ENCODE measurements around the gene SMPD4.
"Not testable (repeated sequence)": the region's sequence is repeated elsewhere in the genome, so short reads cannot be mapped to it uniquely, and the experiment has no call there.

The SMPD4 gene

DNA sequence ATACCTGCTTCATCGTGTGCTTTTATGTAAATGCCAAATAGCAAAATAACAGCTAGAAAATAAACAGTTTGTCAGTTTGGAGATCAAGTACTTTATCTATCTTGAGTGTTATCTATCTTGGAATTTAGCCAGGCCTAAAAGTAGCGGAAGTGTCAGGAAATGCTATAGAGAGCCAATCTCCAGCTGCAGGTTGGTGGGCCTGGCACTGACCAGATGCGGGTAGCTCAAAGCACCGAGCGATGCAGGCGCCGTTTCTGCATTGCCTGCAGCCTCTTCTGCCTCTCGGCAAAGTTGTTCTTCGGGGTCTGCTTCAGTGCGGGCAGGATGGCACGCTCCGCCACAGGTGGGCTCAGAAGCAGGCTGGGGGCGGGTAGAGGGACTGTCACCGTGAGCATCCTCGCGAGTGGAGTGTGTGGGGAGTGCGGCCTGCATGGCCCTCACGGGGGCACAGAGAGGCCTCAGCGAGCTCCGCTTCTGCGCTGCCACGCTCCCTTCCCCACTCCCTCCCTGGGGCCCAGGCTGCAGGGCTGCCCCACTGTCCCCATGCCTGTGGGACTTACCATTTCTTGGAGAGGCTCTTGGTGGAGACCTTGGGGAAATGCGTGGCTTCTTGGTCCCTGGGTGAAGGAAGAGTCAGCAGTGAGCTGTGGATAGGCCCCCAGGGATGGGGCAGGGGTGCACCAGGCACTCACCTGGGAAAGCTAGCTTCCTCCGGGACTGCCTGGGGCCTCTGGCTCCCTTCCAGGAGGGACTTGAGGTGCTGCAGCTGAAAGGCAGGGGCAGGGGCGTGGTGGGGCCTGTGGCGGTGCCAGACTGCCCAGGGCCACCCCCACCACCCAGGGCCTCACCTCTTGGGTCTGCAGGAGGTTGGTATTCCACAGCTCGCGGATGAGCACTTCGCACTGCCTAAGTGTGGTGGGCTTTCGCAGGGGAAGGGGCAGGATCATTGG is 41.8 kb downstream of the SMPD4 start:
- not testable (repeated sequence) for DNase-seq

DNA sequence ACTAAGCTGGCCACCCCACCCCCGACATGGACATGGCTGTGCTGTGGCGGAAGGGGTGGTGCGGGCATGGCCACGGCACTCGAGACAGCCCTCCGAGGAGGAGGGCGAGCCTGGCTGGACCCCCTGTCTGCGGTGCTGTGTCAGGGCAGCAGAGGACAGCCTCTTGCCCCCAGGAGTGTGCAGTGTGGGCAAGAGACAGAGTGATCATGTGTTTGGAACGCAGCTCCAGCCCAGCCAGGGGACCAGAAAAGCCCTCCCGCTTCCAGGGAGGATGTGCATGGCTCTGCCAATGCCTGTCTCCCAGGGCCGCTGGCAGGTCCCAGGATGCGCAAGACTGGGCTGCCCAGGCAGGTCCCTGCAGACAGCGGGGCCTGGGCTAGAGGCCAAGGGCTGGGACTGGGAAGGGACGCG is 42.6 kb downstream of the SMPD4 start:
- not testable (repeated sequence) for DNase-seq

GRCh38 chr2:130138326-130138725 is 43.1 kb downstream of the SMPD4 start:
- not testable (repeated sequence) for DNase-seq

- not testable (repeated sequence) for DNase-seq
These were observed 44.3 kb downstream of the SMPD4 start for GRCh38 chr2:130137118-130137517.

DNA sequence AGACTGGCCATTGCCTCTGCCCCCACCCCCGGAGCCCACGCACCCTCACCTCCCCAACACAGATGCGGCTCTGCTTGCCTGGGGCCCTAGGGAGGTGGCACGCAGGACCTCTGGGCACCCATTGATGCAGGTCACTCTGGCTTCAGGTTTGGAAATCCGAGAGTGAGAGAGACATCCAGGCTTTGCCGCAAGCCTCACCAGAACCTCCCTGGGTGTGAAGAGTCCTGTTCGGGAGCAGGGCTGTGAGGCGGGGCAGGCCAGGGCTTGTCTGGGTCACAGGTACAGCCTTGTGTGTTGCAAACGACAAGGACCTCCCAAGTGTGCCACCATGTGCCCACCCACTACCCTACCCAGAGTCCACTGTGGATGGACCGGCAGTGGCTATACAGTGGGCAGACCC is 44.9 kb downstream of the SMPD4 start:
- not testable (repeated sequence) for DNase-seq

GRCh38 chr2:130135692-130136541 is 45.5 kb downstream of the SMPD4 start:
- no peak for DNase-seq

DNA sequence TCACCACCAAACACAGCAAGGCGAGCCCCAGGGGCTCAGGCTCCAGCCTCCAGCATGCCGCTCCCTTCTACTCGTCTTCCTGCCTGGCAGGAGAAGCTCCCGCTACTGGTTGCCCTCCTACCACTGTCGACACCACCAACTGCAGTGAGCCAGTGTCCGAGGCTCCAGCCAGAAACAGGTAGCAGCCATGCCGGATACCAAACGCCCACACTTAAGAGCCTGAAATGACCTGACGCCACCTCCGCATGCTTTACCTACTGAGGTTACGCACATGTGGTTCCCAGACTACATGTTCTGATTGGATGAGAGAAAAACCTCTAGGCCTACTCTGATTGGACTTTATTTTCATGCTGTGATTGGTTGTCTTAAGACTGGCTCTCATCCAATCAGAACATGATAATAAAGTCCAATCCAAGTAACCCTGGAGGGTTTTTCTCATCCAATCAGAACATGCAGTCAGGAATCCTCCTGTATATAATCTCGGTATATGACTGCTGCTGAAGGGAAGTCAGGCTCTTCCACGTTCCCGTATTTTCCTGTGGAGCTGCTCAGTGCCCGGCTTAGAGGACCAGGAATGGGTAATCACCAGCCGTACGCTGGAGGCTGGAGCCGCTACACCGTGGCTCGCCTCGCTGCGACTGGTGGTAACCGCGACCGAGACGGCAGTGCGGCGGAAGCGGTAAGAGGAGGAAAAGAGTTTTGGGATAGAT is 52.1 kb downstream of the SMPD4 start, which contains the start of gene POTEF:
TSS of gene POTEF (minus strand) at position 103 of the 710 bp plus-strand sequence. CDS start 8,707 bp downstream, outside the sequence.
- not testable (repeated sequence) for DNase-seq

DNA sequence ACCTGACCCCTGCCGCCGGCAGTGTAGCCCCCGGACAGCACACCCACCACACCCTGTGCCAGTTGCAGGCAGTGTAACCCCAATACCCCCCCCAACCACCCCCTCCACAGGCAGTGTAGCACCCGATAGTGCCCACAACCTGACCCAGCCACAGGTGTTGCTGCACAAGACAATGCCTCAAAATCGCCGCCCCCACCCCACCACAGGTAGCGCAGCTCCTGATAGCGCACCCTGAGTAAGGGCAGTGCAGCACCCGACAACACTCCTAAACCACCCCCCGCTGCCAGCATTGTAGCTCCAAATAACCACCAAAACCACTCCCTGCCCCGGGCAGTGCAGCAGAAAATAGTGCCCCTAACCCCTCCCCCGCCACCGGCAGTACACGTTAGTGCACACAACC is 52.9 kb downstream of the SMPD4 start:
- DNase-seq: not testable (repeated sequence)

DNA sequence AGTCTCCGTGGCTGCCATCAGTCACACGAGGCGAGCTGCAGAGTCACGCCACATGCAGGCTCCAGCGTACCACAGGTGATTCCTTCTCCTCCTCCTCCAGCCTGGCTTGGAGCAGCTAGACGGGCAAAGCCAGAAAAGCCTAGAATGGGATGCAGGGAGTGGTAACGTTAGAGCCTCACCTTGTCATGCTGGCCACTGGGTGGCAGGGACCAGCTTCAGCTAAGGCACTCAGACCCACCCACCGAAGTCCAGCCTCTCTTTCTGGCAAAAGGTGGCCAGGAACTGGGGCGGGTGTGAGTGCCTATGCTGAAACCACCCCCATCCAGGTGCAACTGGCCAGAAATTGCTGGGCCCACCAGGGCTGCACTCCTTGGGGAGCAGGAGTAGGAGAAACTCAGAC is 53.7 kb downstream of the SMPD4 start:
- not testable (repeated sequence) for DNase-seq

GRCh38 chr2:130120924-130121323 is 60.5 kb downstream of the SMPD4 start:
- DNase-seq: not testable (repeated sequence)

DNA sequence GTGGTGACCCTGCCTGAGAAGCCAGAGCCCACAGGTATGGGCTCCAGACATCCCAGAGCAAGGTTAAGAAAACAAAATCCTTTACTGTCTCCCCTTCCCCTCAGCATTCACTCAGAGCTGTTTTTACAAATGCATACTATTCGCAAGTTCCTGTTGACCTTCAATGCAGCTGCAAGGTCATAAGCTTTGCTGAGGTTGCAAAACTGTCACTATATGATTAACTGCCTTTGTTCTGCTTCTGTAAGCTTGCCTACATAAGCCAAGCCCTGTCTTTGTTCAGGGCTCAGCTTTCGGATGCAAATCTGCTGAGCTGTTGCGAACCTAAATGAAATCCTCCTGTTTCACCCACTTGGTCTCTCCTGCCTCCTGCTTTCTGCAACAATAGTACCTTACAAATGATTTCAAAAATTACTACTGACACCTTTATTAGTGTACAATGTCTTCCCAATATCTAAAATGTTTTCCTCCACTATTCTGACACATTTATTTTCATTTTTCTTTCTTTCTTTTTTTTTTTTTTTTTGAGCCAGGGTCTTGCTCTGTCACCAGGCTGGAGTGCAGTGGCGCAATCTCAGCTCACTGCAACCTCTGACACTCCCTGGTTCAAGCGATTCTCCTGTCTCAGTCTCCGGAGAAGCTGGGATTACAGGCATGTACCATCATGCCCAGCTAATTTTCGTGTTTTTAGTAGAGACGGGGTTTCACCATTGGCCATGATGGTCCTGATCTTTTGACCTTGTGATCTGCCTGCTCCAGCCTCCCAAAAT is 78.6 kb downstream of the SMPD4 start:
- not testable (repeated sequence) for DNase-seq

Data from NCI-H226 (cell line).